ENCODE results near the gene RAB10. TPM values are rescaled to one million over a fixed set of nuclear protein-coding genes. Genes with fewer than 3 reads are reported as not detected.
A peak's percentile ranks its signal among the peaks of the same experiment; 100 is the strongest.

The RAB10 gene
- total and polyA plus RNA-seq, 4 donors, result 37.6 to 149 (median 85.2) TPM

GRCh38 chr2:26089337-26089736 is 55.5 kb downstream of the RAB10 start:
- H3K9me3 ChIP-seq (ENCODE audit: control insufficient read depth in 4 of 4, insufficient read depth in 3 of 4, low read length in 3 of 4), result peaks cover 0 to 1% (median 0%) of the 10 kb centered on the region in 4 donors
- peaks cover 0 to 4% (median 2%) of the 10 kb centered on the region in 4 donors for H3K36me3 ChIP-seq (ENCODE audit: control insufficient read depth in 4 of 4, insufficient read depth in 4 of 4, low read length in 4 of 4)
- DNase-seq (no peak), ATAC-seq (ENCODE audit: insufficient read depth, low FRiP score) (no peak)
- H3K4me1 ChIP-seq (ENCODE audit: control insufficient read depth in 5 of 5, insufficient read depth in 5 of 5, low read length in 5 of 5), result peaks cover 0 to 5% (median 0%) of the 10 kb centered on the region in 5 donors
- H3K27me3 ChIP-seq (ENCODE audit: control insufficient read depth in 3 of 3, insufficient read depth in 3 of 3, low read length in 2 of 3), result no peaks in the 10 kb centered on the region
- TF ChIP-seq, protein P1, sequence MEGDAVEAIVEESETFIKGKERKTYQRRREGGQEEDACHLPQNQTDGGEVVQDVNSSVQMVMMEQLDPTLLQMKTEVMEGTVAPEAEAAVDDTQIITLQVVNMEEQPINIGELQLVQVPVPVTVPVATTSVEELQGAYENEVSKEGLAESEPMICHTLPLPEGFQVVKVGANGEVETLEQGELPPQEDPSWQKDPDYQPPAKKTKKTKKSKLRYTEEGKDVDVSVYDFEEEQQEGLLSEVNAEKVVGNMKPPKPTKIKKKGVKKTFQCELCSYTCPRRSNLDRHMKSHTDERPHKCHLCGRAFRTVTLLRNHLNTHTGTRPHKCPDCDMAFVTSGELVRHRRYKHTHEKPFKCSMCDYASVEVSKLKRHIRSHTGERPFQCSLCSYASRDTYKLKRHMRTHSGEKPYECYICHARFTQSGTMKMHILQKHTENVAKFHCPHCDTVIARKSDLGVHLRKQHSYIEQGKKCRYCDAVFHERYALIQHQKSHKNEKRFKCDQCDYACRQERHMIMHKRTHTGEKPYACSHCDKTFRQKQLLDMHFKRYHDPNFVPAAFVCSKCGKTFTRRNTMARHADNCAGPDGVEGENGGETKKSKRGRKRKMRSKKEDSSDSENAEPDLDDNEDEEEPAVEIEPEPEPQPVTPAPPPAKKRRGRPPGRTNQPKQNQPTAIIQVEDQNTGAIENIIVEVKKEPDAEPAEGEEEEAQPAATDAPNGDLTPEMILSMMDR (IDR thresholded peaks at IDR 0.05; ENCODE audit: control extremely low read depth, extremely low read depth), result no peak
- no peak overlapping the region for H3K27ac ChIP-seq (ENCODE audit: low read depth in 1 of 2, low read length in 1 of 2)
- WGBS, 2 donors, result 74 to 91% methylated on average over 2 of the region's 2 CpGs
- no peak overlapping the region for H3K4me3 ChIP-seq
- no peak overlapping the region for H3K9ac ChIP-seq (ENCODE audit: insufficient read depth in 1 of 2, low read length in 2 of 2)

DNA sequence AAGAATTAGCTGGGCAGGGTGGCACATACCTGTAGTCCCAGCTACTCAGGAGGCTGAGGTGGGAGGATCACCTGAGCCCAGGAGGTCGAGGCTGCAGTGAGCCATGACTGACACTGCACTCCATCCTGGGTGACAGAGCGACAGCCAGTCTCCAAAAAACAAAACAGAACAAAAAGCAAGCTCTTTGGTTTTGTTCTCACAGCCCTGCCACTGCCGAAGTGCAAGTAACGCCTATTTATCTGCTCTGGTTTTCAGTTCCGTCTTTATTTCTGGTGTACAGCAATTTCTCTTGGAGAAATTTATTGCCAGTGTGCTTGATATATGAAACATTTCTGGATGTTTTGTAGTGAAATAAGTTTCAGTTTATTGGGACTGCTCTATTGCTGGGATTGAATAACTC is 61.9 kb downstream of the RAB10 start:
- no peak overlapping the region for H3K27ac ChIP-seq (ENCODE audit: low read depth in 1 of 2, low read length in 1 of 2)
- TF ChIP-seq, protein P1 (IDR thresholded peaks at IDR 0.05; ENCODE audit: control extremely low read depth, extremely low read depth), result no peak
- H3K4me3 ChIP-seq, result no peak overlapping the region
- peaks cover 0 to 11% (median 0%) of the 10 kb centered on the region in 5 donors for H3K4me1 ChIP-seq (ENCODE audit: control insufficient read depth in 5 of 5, insufficient read depth in 5 of 5, low read length in 5 of 5)
- WGBS, 2 donors, result 94 to 95% methylated on average over 5 of the region's 5 CpGs
- H3K9ac ChIP-seq (ENCODE audit: insufficient read depth in 1 of 2, low read length in 2 of 2), result no peak overlapping the region
- ATAC-seq (ENCODE audit: insufficient read depth, low FRiP score) (no peak), DNase-seq (no peak)
- no peaks in the 10 kb centered on the region for H3K27me3 ChIP-seq (ENCODE audit: control insufficient read depth in 3 of 3, insufficient read depth in 3 of 3, low read length in 2 of 3)
- H3K9me3 ChIP-seq (ENCODE audit: control insufficient read depth in 4 of 4, insufficient read depth in 3 of 4, low read length in 3 of 4), result no peaks in the 10 kb centered on the region
- peaks cover 0 to 4% (median 2%) of the 10 kb centered on the region in 4 donors for H3K36me3 ChIP-seq (ENCODE audit: control insufficient read depth in 4 of 4, insufficient read depth in 4 of 4, low read length in 4 of 4)

- no peak for ATAC-seq (ENCODE audit: insufficient read depth, low FRiP score)
- 89 to 91% methylated on average over 1 of the region's 1 CpG for WGBS, 2 donors
- no peak overlapping the region for H3K4me3 ChIP-seq
- H3K9ac ChIP-seq (ENCODE audit: insufficient read depth in 1 of 2, low read length in 2 of 2), result peak overlapping the region in 1 of 2 donors; percentile 23
- H3K27ac ChIP-seq (ENCODE audit: low read depth in 1 of 2, low read length in 1 of 2), result no peak overlapping the region
- no peak for DNase-seq
- TF ChIP-seq, protein P1 (IDR thresholded peaks at IDR 0.05; ENCODE audit: control extremely low read depth, extremely low read depth), result no peak
- peaks cover 0 to 14% (median 0%) of the 10 kb centered on the region in 5 donors for H3K4me1 ChIP-seq (ENCODE audit: control insufficient read depth in 5 of 5, insufficient read depth in 5 of 5, low read length in 5 of 5)
- peaks cover 0 to 7% (median 0%) of the 10 kb centered on the region in 4 donors for H3K9me3 ChIP-seq (ENCODE audit: control insufficient read depth in 4 of 4, insufficient read depth in 3 of 4, low read length in 3 of 4)
- peaks cover 3 to 12% (median 5%) of the 10 kb centered on the region in 4 donors for H3K36me3 ChIP-seq (ENCODE audit: control insufficient read depth in 4 of 4, insufficient read depth in 4 of 4, low read length in 4 of 4)
- H3K27me3 ChIP-seq (ENCODE audit: control insufficient read depth in 3 of 3, insufficient read depth in 3 of 3, low read length in 2 of 3), result no peaks in the 10 kb centered on the region
These were observed 66.0 kb downstream of the RAB10 start for GRCh38 chr2:26099933-26100332.

GRCh38 chr2:26100384-26100783 is 66.5 kb downstream of the RAB10 start:
- ATAC-seq (ENCODE audit: insufficient read depth, low FRiP score) (no peak), DNase-seq (no peak)
- peaks cover 0 to 14% (median 0%) of the 10 kb centered on the region in 5 donors for H3K4me1 ChIP-seq (ENCODE audit: control insufficient read depth in 5 of 5, insufficient read depth in 5 of 5, low read length in 5 of 5)
- TF ChIP-seq, protein P1 (IDR thresholded peaks at IDR 0.05; ENCODE audit: control extremely low read depth, extremely low read depth), result no peak
- H3K36me3 ChIP-seq (ENCODE audit: control insufficient read depth in 4 of 4, insufficient read depth in 4 of 4, low read length in 4 of 4), result peaks cover 3 to 12% (median 4%) of the 10 kb centered on the region in 4 donors
- no peak overlapping the region for H3K27ac ChIP-seq (ENCODE audit: low read depth in 1 of 2, low read length in 1 of 2)
- peaks cover 0 to 7% (median 0%) of the 10 kb centered on the region in 4 donors for H3K9me3 ChIP-seq (ENCODE audit: control insufficient read depth in 4 of 4, insufficient read depth in 3 of 4, low read length in 3 of 4)
- H3K4me3 ChIP-seq, result no peak overlapping the region
- no peak overlapping the region for H3K9ac ChIP-seq (ENCODE audit: insufficient read depth in 1 of 2, low read length in 2 of 2)
- 41 to 74% methylated on average over 1 of the region's 1 CpG for WGBS, 2 donors
- no peaks in the 10 kb centered on the region for H3K27me3 ChIP-seq (ENCODE audit: control insufficient read depth in 3 of 3, insufficient read depth in 3 of 3, low read length in 2 of 3)
